Stimulated activated naive CD8-positive, alpha-beta T cell treated with anti-CD3 and anti-CD28 coated beads, Interleukin-15, Interleukin-2, amounts not matched to agents 100 ng/mL and 50 ng/mL, for 24 hours (primary cell): Measurements from ENCODE around the gene IQCM.

Source experiments
- H3K27ac Mint-ChIP-seq: one replicate; pipeline ENCODE4 v1.8.0; 2021; ENCODE audit warnings: mild to moderate bottlenecking, mixed read lengths
- H3K27me3 Mint-ChIP-seq: one replicate; pipeline ENCODE4 v1.8.0; 2021; ENCODE audit warnings: mixed read lengths
- H3K36me3 Mint-ChIP-seq: one replicate; pipeline ENCODE4 v1.8.0; 2021; ENCODE audit warnings: low read depth, mixed read lengths
- H3K4me1 Mint-ChIP-seq: one replicate; pipeline ENCODE4 v1.8.0; 2021; ENCODE audit warnings: low read depth, mixed read lengths
- H3K4me3 Mint-ChIP-seq: one replicate; pipeline ENCODE4 v1.8.0; 2021; ENCODE audit warnings: mild to moderate bottlenecking, mixed read lengths
- H3K9me3 Mint-ChIP-seq: one replicate; pipeline ENCODE4 v1.8.0; 2021; ENCODE audit warnings: mixed read lengths

The IQCM gene

GRCh38 chr4:149793459-149793858 lies 22.2 kb downstream of the IQCM start:
- H3K27ac Mint-ChIP-seq = no peak overlapping the region
- H3K4me1 Mint-ChIP-seq = no peaks in the 10 kb centered on the region
- no peaks in the 10 kb centered on the region for H3K36me3 Mint-ChIP-seq
- no peaks in the 10 kb centered on the region for H3K27me3 Mint-ChIP-seq
- H3K9me3 Mint-ChIP-seq = no peaks in the 10 kb centered on the region
- H3K4me3 Mint-ChIP-seq = no peak overlapping the region

DNA sequence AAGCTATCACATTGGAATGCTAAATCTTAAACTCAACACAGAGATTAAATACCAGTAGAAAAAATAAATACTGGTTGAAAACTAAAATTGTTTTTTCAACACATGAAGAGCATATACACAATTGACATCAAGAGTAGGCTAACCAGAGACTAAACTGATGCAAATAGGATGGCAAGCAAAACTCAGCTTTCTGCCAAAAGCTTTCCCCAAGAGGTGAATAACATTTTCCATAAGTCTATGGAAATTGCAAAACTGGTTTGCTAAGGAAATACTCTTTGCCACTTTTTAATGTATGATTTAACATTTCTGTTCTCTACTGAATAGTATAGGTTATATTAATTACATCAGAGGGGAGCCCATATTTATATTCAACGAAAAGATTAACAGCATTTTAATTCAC lies 23.8 kb downstream of the IQCM start:
- Mint-ChIP-seq H3K9me3 (no peaks in the 10 kb centered on the region), H3K4me1 (no peaks in the 10 kb centered on the region), H3K4me3 (no peak overlapping the region), H3K36me3 (no peaks in the 10 kb centered on the region), H3K27me3 (no peaks in the 10 kb centered on the region), H3K27ac (no peak overlapping the region)

DNA sequence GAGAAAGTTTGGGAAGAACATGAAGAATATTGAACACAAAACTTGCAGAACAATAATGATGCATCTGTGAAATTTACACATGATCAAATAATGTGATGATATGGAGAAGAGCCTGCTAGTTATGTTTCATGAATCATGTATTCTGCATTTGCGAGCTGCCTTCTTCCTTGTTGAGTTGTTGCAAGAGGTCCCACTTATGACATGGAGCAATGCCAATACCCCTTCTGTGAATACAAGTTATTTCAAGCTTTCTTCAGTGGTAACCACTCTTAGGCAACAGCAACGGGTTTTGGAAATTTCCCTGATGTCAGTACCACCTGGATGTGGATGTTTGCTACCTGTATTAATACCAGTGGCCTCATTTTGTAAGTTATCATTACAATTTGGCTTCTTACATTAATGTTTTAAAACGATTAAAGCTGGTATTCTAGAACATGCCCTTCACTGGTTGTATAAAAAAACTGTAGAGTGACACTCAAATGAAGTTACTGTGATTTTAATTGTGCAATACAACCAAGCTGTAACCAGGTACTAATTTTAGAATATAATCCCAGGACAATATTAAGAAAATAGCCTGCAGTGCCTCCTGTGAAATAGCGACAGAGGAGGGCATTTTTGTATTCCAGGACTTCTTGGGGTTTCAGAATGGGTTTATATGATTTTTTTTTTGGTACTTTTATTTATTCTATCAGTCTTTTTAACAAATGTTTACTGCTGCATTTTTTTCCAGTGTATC lies 25.3 kb downstream of the IQCM start:
- no peak overlapping the region for H3K27ac Mint-ChIP-seq

DNA sequence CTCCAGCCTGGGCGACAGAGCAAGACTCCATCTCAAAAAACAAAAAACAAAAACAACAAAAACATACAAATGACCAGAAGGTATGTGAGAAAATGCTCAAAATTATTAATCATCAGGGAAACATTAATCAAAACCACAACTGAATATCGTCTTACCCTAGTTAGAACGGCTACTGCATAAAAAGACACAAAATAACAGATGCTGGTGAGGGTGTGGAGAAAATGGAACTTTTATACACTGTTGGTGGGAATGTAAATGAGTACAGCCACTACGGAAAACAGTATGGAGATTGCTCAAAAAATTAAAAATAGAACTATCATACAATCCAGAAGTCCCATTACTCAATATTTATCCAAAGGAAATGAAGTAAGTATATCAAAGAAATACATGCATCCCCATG lies 27.3 kb downstream of the IQCM start:
- no peaks in the 10 kb centered on the region for H3K36me3 Mint-ChIP-seq
- H3K4me1 Mint-ChIP-seq = no peaks in the 10 kb centered on the region

More for the DNA sequence above, 25.3 kb downstream of the IQCM start:
- Mint-ChIP-seq H3K4me3 (no peak overlapping the region), H3K9me3 (no peaks in the 10 kb centered on the region), H3K4me1 (no peaks in the 10 kb centered on the region), H3K36me3 (no peaks in the 10 kb centered on the region), H3K27me3 (no peaks in the 10 kb centered on the region)

DNA sequence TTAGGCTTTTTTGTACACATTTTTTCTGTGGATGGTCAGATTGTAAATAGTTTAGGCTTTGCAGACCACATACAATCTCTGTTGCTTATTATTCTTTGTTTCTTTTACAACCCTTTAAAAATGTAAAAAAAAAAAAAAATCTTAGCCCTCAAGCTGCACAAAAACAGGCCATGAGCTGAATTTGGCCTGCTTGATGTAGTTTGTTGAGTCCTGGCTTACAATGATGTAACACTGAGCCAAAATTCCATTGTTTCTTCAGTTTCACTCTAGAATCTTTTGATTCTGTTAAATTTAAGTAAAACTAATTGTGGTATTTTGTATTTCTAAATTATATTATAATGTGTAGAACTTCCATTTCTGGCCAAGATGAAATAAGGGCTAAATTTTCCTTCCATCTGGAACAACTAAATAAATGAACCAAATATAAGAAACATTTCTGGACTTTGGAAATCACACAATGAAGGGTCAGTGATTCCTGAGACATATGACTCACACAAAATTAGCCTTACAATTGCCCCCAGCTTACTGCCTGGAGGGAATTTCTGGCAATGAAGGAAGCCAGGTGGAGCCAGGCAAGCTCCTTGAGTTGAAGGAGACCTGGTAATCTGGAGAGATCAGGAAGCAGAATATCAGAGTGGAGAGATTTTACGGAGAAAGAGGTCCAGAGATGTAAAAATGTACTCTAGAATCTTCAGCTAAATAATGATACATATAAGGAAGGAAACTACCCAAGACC lies 29.8 kb downstream of the IQCM start:
- H3K4me3 Mint-ChIP-seq = no peak overlapping the region
- H3K27me3 Mint-ChIP-seq = no peaks in the 10 kb centered on the region
- H3K9me3 Mint-ChIP-seq = no peaks in the 10 kb centered on the region
- H3K36me3 Mint-ChIP-seq = no peaks in the 10 kb centered on the region
- H3K4me1 Mint-ChIP-seq = no peaks in the 10 kb centered on the region
- no peak overlapping the region for H3K27ac Mint-ChIP-seq

More for the DNA sequence above, 27.3 kb downstream of the IQCM start:
- H3K4me3 Mint-ChIP-seq = no peak overlapping the region
- H3K27ac Mint-ChIP-seq = no peak overlapping the region
- H3K27me3 Mint-ChIP-seq = no peaks in the 10 kb centered on the region
- no peaks in the 10 kb centered on the region for H3K9me3 Mint-ChIP-seq

- Mint-ChIP-seq H3K4me1 (no peaks in the 10 kb centered on the region), H3K4me3 (no peak overlapping the region), H3K36me3 (no peaks in the 10 kb centered on the region), H3K27me3 (no peaks in the 10 kb centered on the region), H3K27ac (no peak overlapping the region), H3K9me3 (no peaks in the 10 kb centered on the region)
Observed at GRCh38 chr4:149784018-149784417, 31.6 kb downstream of the IQCM start.

- H3K27ac Mint-ChIP-seq = no peak overlapping the region
Observed at GRCh38 chr4:149781150-149781549, 34.5 kb downstream of the IQCM start.

GRCh38 chr4:149768477-149768876 lies 47.2 kb downstream of the IQCM start:
- Mint-ChIP-seq H3K27me3 (no peaks in the 10 kb centered on the region), H3K4me1 (no peaks in the 10 kb centered on the region), H3K36me3 (no peaks in the 10 kb centered on the region), H3K27ac (no peak overlapping the region), H3K4me3 (no peak overlapping the region), H3K9me3 (no peaks in the 10 kb centered on the region)

More at GRCh38 chr4:149781150-149781549, 34.5 kb downstream of the IQCM start:
- H3K4me3 Mint-ChIP-seq = no peak overlapping the region
- no peaks in the 10 kb centered on the region for H3K9me3 Mint-ChIP-seq
- H3K36me3 Mint-ChIP-seq = no peaks in the 10 kb centered on the region
- H3K4me1 Mint-ChIP-seq = no peaks in the 10 kb centered on the region
- no peaks in the 10 kb centered on the region for H3K27me3 Mint-ChIP-seq

DNA sequence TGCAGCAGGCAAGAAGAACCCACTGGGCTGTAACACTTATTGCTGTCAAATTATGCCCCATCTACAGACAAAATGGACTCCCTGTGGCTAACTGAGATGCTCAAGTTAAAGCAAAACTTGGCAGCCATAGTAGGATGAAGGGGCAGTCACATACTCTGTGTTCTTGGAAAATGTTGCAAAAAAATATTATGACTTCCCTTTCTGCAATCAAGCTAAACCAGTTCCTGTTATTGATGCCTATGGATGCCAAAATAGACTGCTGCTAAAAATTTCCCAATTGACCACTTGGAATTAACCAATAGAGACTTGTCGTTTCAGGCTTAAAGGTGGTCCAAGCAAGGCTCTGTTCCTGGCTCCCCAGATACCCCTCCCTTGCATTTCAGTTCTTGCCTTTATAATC lies 49.5 kb downstream of the IQCM start:
- H3K9me3 Mint-ChIP-seq = no peaks in the 10 kb centered on the region
- H3K27me3 Mint-ChIP-seq = no peaks in the 10 kb centered on the region
- no peaks in the 10 kb centered on the region for H3K4me1 Mint-ChIP-seq
- H3K36me3 Mint-ChIP-seq = no peaks in the 10 kb centered on the region
- no peak overlapping the region for H3K27ac Mint-ChIP-seq
- no peak overlapping the region for H3K4me3 Mint-ChIP-seq

GRCh38 chr4:149765630-149766029 lies 50.0 kb downstream of the IQCM start:
- no peaks in the 10 kb centered on the region for H3K9me3 Mint-ChIP-seq
- H3K27me3 Mint-ChIP-seq = no peaks in the 10 kb centered on the region
- H3K4me1 Mint-ChIP-seq = no peaks in the 10 kb centered on the region
- H3K4me3 Mint-ChIP-seq = no peak overlapping the region
- H3K27ac Mint-ChIP-seq = no peak overlapping the region
- H3K36me3 Mint-ChIP-seq = no peaks in the 10 kb centered on the region

DNA sequence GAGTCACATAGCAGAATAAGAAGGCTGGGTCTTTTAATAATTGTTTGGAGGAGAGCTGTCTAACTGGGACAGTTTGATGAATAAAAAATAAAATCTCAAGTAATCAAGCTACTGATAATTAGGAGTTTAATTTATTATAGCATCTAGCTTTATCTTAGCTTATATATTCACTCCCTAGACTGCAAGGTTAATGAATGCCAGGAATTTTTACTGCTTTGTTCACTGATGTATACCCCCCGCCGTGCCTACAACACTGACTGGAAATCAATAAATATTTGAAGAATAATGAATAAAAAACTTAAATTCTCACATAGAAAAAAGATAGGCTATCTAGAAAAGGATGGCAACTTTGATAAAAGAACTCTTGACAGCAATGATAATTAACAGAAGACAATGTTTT lies 59.7 kb downstream of the IQCM start:
- Mint-ChIP-seq H3K27me3 (no peaks in the 10 kb centered on the region), H3K4me1 (no peaks in the 10 kb centered on the region), H3K9me3 (no peaks in the 10 kb centered on the region), H3K36me3 (no peaks in the 10 kb centered on the region), H3K4me3 (no peak overlapping the region), H3K27ac (no peak overlapping the region)

GRCh38 chr4:149754526-149754925 lies 61.1 kb downstream of the IQCM start:
- no peak overlapping the region for H3K27ac Mint-ChIP-seq
- H3K9me3 Mint-ChIP-seq = no peaks in the 10 kb centered on the region
- no peak overlapping the region for H3K4me3 Mint-ChIP-seq
- no peaks in the 10 kb centered on the region for H3K36me3 Mint-ChIP-seq
- H3K4me1 Mint-ChIP-seq = no peaks in the 10 kb centered on the region
- no peaks in the 10 kb centered on the region for H3K27me3 Mint-ChIP-seq

DNA sequence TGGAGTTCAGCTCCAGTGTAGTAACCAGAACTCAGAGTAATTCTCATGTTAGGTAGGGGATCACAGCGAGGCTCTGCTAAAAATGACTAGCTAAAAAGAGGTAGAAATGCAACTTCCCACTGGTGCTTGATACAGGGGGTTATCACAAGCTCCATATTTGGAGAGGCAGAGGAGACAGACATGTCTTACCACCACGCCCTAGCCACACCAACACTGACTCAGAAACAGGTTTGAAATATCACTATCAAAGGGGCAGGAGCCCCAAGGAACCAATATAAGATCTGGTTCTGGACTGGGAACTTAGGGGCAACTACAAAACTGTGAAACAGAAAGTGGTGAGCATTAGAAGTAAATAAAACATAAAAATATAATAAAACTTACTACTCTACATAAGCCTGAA lies 62.9 kb downstream of the IQCM start:
- Mint-ChIP-seq H3K4me1 (no peaks in the 10 kb centered on the region), H3K36me3 (no peaks in the 10 kb centered on the region), H3K9me3 (no peaks in the 10 kb centered on the region), H3K4me3 (no peak overlapping the region), H3K27me3 (no peaks in the 10 kb centered on the region), H3K27ac (no peak overlapping the region)

DNA sequence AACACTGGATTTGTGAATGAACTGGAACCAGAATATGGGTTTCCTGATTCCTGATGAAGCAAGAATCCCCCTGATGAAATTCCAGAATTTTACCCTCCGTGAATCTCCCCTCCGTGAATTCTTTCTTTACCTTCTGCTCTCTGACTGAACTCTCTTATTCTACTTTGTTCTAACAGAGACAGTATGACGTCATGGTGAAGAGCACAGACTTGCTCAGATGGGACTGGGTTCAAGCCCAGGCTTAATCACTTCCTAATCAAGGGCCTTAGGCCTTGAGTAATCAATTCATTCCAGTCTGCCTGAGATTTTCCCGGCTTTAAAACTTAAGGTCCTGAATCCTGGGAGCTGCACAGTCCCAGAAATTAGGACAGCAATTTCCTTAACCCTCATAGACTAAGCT lies 64.5 kb downstream of the IQCM start:
- H3K27me3 Mint-ChIP-seq = no peaks in the 10 kb centered on the region
- no peak overlapping the region for H3K27ac Mint-ChIP-seq
- H3K36me3 Mint-ChIP-seq = no peaks in the 10 kb centered on the region
- no peak overlapping the region for H3K4me3 Mint-ChIP-seq
- peaks cover 5% of the 10 kb centered on the region for H3K9me3 Mint-ChIP-seq
- no peaks in the 10 kb centered on the region for H3K4me1 Mint-ChIP-seq

DNA sequence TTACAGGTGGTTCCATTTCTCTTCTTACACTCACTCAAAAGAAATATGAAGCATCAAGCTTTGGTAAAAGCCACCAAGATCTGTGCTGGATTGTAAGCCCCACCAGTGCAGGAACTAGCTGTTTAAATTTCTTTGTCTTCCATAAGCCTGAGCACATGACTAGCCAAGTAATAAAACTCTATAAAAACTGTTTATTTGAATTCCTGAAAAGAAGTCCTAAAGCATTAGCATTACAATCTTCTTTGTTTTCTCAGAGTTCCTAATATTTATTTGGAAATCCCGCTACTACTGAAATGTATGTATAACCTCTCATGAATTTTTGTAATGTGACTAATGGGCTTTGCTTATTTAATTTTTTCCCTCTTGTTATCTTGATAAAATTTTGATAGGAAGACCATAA lies 65.9 kb downstream of the IQCM start:
- Mint-ChIP-seq H3K36me3 (no peaks in the 10 kb centered on the region), H3K4me1 (no peaks in the 10 kb centered on the region), H3K9me3 (peaks cover 6% of the 10 kb centered on the region), H3K4me3 (no peak overlapping the region), H3K27ac (no peak overlapping the region), H3K27me3 (no peaks in the 10 kb centered on the region)

- H3K4me1 Mint-ChIP-seq = no peaks in the 10 kb centered on the region
- no peak overlapping the region for H3K4me3 Mint-ChIP-seq
- H3K27ac Mint-ChIP-seq = no peak overlapping the region
- peaks cover 6% of the 10 kb centered on the region for H3K9me3 Mint-ChIP-seq
- H3K36me3 Mint-ChIP-seq = no peaks in the 10 kb centered on the region
- H3K27me3 Mint-ChIP-seq = no peaks in the 10 kb centered on the region
Observed at GRCh38 chr4:149747646-149748045, 68.0 kb downstream of the IQCM start.
